Keratinocyte (primary cell): Measurements from ENCODE around the gene WASHC4. TPM values are rescaled to one million over a fixed set of nuclear protein-coding genes. Genes with fewer than 3 reads are reported as not detected.
"Not testable (repeated sequence)": the region's sequence is repeated elsewhere in the genome, so short reads cannot be mapped to it uniquely, and the experiment has no call there.

ENCODE experiments used
- DNase-seq: peaks from one replicate; pipeline ENCODE4 v3.0.0-alpha.2; 2011; ENCODE audit warnings: low read depth, missing footprints, low spot score
- FAIRE-seq: peaks from 2 replicates; lab custom pipeline; 2011; peaks lifted over from hg19 to GRCh38; lab: Jason Lieb, UNC
- H2AFZ ChIP-seq: 2 replicates; pipeline ENCODE4 v1.6.0; 2012; ENCODE audit warnings: low read length, control low read depth, inconsistent platforms; ENCODE audit not compliant: control insufficient read depth
- H3K27ac ChIP-seq: 2 replicates; pipeline ENCODE4 v1.5.1; 2011; ENCODE audit warnings: low read length; ENCODE audit not compliant: control insufficient read depth, insufficient read depth
- H3K27me3 ChIP-seq: 3 replicates; pipeline ENCODE4 v1.6.0; 2011; ENCODE audit warnings: low read length; ENCODE audit not compliant: control insufficient read depth, insufficient read depth; ENCODE audit errors: extremely low read depth
- H3K36me3 ChIP-seq, 2 experiments: 2 replicates in 1 of 2; 3 replicates in 1 of 2; pipeline ENCODE4 v1.5.1; 2011; ENCODE audit warnings: low read length in 2 of 2, mild to moderate bottlenecking in 1 of 2; ENCODE audit not compliant: control insufficient read depth in 2 of 2, insufficient read depth in 2 of 2; ENCODE audit errors: extremely low read depth in 1 of 2
- H3K4me1 ChIP-seq: 3 replicates; pipeline ENCODE4 v1.5.1; 2011; ENCODE audit warnings: low read length; ENCODE audit not compliant: control insufficient read depth, insufficient read depth; ENCODE audit errors: extremely low read depth
- H3K4me2 ChIP-seq: 3 replicates; pipeline ENCODE4 v1.6.0; 2011; ENCODE audit warnings: low read depth, low read length; ENCODE audit not compliant: control insufficient read depth, insufficient read depth; ENCODE audit errors: extremely low read depth
- H3K4me3 ChIP-seq, 3 experiments: fragments of 200-600 bp in 1 of 3; sonication (generic) in 1 of 3; 2 replicates in 2 of 3; 3 replicates in 1 of 3; pipeline ENCODE4 v1.5.1; 2011 to 2016; ENCODE audit warnings: low read length in 3 of 3, mild to moderate bottlenecking in 3 of 3, control low read depth in 2 of 3, inconsistent platforms in 1 of 3, low read depth in 1 of 3, mixed read lengths in 1 of 3, mixed run types in 1 of 3, moderate library complexity in 1 of 3; ENCODE audit not compliant: control insufficient read depth in 2 of 3, insufficient read depth in 2 of 3; ENCODE audit errors: extremely low read depth in 1 of 3
- H3K79me2 ChIP-seq: 2 replicates; pipeline ENCODE4 v1.6.0; 2012; ENCODE audit warnings: low read length; ENCODE audit not compliant: control insufficient read depth, insufficient read depth
- H3K9ac ChIP-seq: 3 replicates; pipeline ENCODE4 v1.6.0; 2011; ENCODE audit warnings: low read length; ENCODE audit not compliant: control insufficient read depth, insufficient read depth; ENCODE audit errors: extremely low read depth
- H3K9me1 ChIP-seq: 3 replicates; pipeline ENCODE4 v1.6.0; 2011; ENCODE audit warnings: low read length; ENCODE audit not compliant: control insufficient read depth, insufficient read depth; ENCODE audit errors: extremely low read depth
- H3K9me3 ChIP-seq: 2 replicates; pipeline ENCODE4 v1.5.1; 2012; ENCODE audit warnings: low read depth, low read length; ENCODE audit not compliant: control insufficient read depth
- H4K20me1 ChIP-seq: 3 replicates; pipeline ENCODE4 v1.6.0; 2011; ENCODE audit warnings: low read length; ENCODE audit not compliant: control insufficient read depth, insufficient read depth; ENCODE audit errors: extremely low read depth
- CTCF ChIP-seq, 3 experiments: IDR thresholded peaks in 1 of 3; conservative IDR thresholded peaks in 1 of 3; optimal IDR thresholded peaks in 1 of 3; 2 replicates in 2 of 3; 3 replicates in 1 of 3; pipeline versions ENCODE3 to v1.5.1; 2011; ENCODE audit warnings: low read length in 3 of 3, mild to moderate bottlenecking in 3 of 3, moderate library complexity in 2 of 3, control low read depth in 1 of 3, inconsistent platforms in 1 of 3; ENCODE audit not compliant: insufficient read depth in 2 of 3; ENCODE audit errors: extremely low read depth in 1 of 3
- EZH2 ChIP-seq: IDR thresholded peaks from one replicate; pipeline ENCODE4 v1.6.1; 2012; ENCODE audit warnings: inconsistent platforms, mild to moderate bottlenecking, low read length, moderate library complexity
- dilution Hi-C: fragments of 300-500 bp; cut with MboI; formaldehyde crosslinking; loops from one replicate; pipeline ENCODE4 v1.7.0; 2020; ENCODE audit warnings: low sequenced_read_pairs; ENCODE audit not compliant: extremely low pct_ligation_motif_present
- polyA plus RNA-seq, 5 experiments: library from polyadenylated mRNA; depleted of rRNA in 3 of 5; stranded (reverse) in 3 of 5; stranded (forward) in 1 of 5; unstranded in 1 of 5; fragments of >200 nt; gene quantifications; 1 replicate in 1 of 5; 2 replicates in 3 of 5; 3 replicates in 1 of 5; pipeline versions ENCODE4 v1.2.1 to v1.2.3, GENCODE V29; 2011 to 2012; ENCODE audit warnings: missing spikeins in 2 of 5, low read depth in 1 of 5, low replicate concordance in 1 of 5

Gene WASHC4
- polyA plus RNA-seq, 1 donor (not counting 4 experiments of a cell fraction or from before 2014, with no cell fraction given): 58.1 TPM

- H3K9me1 ChIP-seq, H4K20me1 ChIP-seq, H3K4me3 ChIP-seq, H3K4me1 ChIP-seq, H3K27me3 ChIP-seq, H3K9ac ChIP-seq, H3K4me2 ChIP-seq, dilution Hi-C loops, H3K79me2 ChIP-seq, H3K27ac ChIP-seq, DNase-seq, FAIRE-seq, H3K9me3 ChIP-seq, H2AFZ ChIP-seq: not testable (repeated sequence)
- H3K36me3 ChIP-seq: peaks cover 7 to 10% of the 10 kb centered on the region in 2 experiments
Observed at GRCh38 chr12:105183976-105184375, 76.4 kb downstream of the WASHC4 start.

- Histone ChIP-seq H4K20me1 (no peaks in the 10 kb centered on the region), H3K9ac (no peak overlapping the region), H3K9me1 (no peaks in the 10 kb centered on the region), H3K36me3 (peaks cover 19 to 26% of the 10 kb centered on the region in 2 experiments), H2AFZ (no peak overlapping the region), H3K79me2 (no peaks in the 10 kb centered on the region), H3K27me3 (no peaks in the 10 kb centered on the region), H3K9me3 (no peaks in the 10 kb centered on the region), H3K4me2 (no peak overlapping the region), H3K4me3 (no peak overlapping the region), H3K27ac (no peak overlapping the region), H3K4me1 (no peaks in the 10 kb centered on the region)
- FAIRE-seq (no peak), DNase-seq (no peak)
- no peak for TF ChIP-seq CTCF (optimal IDR thresholded peaks at IDR 0.05 in 1 of 3, IDR thresholded peaks at IDR 0.05 in 1 of 3, conservative IDR thresholded peaks at IDR 0.05 in 1 of 3; ENCODE audit: extremely low read depth in 1 of 3, insufficient read depth in 2 of 3, low read length in 3 of 3)
- TF ChIP-seq EZH2: no peak
- dilution Hi-C loops: no loop called here
Observed at GRCh38 chr12:105189293-105189692, 81.8 kb downstream of the WASHC4 start.

GRCh38 chr12:105190530-105190929 lies 83.0 kb downstream of the WASHC4 start:
- Histone ChIP-seq H3K9me1 (no peaks in the 10 kb centered on the region), H3K4me3 (no peak overlapping the region), H2AFZ (no peak overlapping the region), H4K20me1 (no peaks in the 10 kb centered on the region), H3K36me3 (peaks cover 18 to 27% of the 10 kb centered on the region in 2 experiments), H3K9ac (no peak overlapping the region), H3K79me2 (no peaks in the 10 kb centered on the region), H3K27me3 (no peaks in the 10 kb centered on the region), H3K4me2 (no peak overlapping the region), H3K9me3 (no peaks in the 10 kb centered on the region), H3K27ac (no peak overlapping the region), H3K4me1 (no peaks in the 10 kb centered on the region)
- dilution Hi-C loops: no loop called here
- FAIRE-seq: no peak
- DNase-seq: no peak
- no peak for TF ChIP-seq EZH2
- no peak for TF ChIP-seq CTCF (optimal IDR thresholded peaks at IDR 0.05 in 1 of 3, IDR thresholded peaks at IDR 0.05 in 1 of 3, conservative IDR thresholded peaks at IDR 0.05 in 1 of 3; ENCODE audit: extremely low read depth in 1 of 3, insufficient read depth in 2 of 3, low read length in 3 of 3)
